GM12891 (cell line): ENCODE data around the gene LEUTX.
"Not testable (repeated sequence)": the region's sequence is repeated elsewhere in the genome, so short reads cannot be mapped to it uniquely, and the experiment has no call there.

Experiments used
- DNase-seq: peaks from one replicate; pipeline ENCODE4 v3.0.0; 2011; ENCODE audit warnings: low spot score; ENCODE audit not compliant: insufficient read length
- FAIRE-seq: peaks from 2 replicates; lab custom pipeline; 2011; peaks lifted over from hg19 to GRCh38; lab: Jason Lieb, UNC
- PAX5 ChIP-seq: IDR thresholded peaks from 2 replicates; pipeline ENCODE4 v1.6.1; 2011; ENCODE audit warnings: low read length, moderate library complexity, mild to moderate bottlenecking; ENCODE audit not compliant: insufficient read depth, severe bottlenecking
- POLR2A ChIP-seq: IDR thresholded peaks from 2 replicates; pipeline ENCODE4 v1.6.1; 2011; ENCODE audit warnings: low read depth, low read length, control low read depth
- POLR2AphosphoS5 ChIP-seq: IDR thresholded peaks from 2 replicates; pipeline ENCODE4 v1.6.1; 2011; ENCODE audit warnings: low read depth, low read length, control low read depth
- POU2F2 ChIP-seq: IDR thresholded peaks from 2 replicates; pipeline ENCODE4 v1.6.1; 2011; ENCODE audit warnings: low read depth, mild to moderate bottlenecking, control low read depth, low read length, moderate library complexity
- SPI1 ChIP-seq: IDR thresholded peaks from 2 replicates; pipeline ENCODE4 v1.6.1; 2011; ENCODE audit warnings: low read depth, low read length, control low read depth
- TAF1 ChIP-seq: IDR thresholded peaks from 2 replicates; pipeline ENCODE4 v1.6.1; 2011; ENCODE audit warnings: low read depth, low read length, control low read depth

Gene LEUTX

DNA sequence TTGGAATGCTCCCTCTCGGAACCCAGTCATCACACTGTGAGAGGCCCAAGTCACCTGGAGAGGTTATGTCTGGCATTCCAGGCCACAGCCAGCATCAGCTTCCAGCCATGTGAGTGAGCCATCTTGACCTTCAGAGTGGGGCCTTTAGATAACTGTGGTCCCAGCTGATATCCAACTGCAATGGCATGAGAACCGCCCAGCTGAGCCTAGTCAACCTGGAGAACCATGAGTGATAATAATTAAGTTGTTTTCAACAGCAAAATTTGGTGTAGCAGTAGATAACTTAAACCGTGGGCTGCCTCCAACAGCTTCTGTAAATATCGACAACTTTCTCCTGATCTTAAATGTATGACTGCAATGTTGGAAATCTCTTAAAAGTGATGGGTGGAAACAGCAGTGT lies 30.7 kb downstream of the LEUTX start:
- TF ChIP-seq PAX5 (no peak), SPI1 (no peak), TAF1 (no peak), POLR2AphosphoS5 (no peak), POU2F2 (no peak), POLR2A (no peak)
- DNase-seq, result no peak
- FAIRE-seq, result no peak

DNA sequence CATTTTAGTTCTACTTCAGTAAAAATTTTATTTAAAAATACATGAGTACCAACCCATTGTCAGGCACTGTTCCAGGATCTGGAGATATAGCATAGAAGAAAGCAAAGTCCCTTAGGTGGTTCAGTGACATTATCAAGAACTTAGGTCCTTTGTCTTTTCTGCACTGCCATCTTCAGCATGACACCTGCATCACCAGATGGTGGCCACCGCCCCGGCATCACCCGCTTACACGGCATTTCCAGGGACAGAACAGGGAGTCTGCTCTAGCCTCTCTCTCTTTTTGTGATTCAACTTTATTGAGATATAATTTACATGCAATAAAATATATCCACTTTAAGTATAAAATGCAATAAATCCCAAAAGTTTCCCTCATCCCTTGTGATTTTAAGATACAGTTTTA lies 31.8 kb downstream of the LEUTX start:
- TF ChIP-seq SPI1 (no peak), PAX5 (no peak), POU2F2 (no peak), POLR2AphosphoS5 (no peak), TAF1 (no peak), POLR2A (no peak)
- FAIRE-seq, result no peak
- no peak for DNase-seq

DNA sequence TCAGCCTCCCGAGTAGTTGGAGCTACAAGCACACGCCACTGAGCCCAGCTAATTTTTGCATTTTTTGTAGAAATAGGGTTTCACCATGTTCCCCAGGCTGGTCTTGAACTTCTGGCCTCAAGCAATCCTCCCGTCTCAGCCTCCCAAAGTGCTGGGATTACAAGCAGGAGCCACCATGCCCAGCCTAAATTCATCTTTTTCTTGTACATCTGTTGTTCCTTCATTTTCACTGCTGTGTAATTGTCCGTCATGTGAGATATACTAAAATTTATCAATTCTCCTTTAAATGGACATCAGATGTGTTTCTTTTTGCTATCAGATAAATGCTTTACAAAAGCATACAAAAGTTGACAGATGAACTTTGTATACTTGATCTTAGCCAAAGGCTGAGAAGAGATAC lies 32.4 kb downstream of the LEUTX start:
- DNase-seq (no peak), FAIRE-seq (no peak)
- no peak for TF ChIP-seq TAF1
- no peak for TF ChIP-seq POLR2AphosphoS5
- no peak for TF ChIP-seq POU2F2
- TF ChIP-seq SPI1, result no peak
- TF ChIP-seq PAX5, result no peak
- TF ChIP-seq POLR2A, result no peak

DNA sequence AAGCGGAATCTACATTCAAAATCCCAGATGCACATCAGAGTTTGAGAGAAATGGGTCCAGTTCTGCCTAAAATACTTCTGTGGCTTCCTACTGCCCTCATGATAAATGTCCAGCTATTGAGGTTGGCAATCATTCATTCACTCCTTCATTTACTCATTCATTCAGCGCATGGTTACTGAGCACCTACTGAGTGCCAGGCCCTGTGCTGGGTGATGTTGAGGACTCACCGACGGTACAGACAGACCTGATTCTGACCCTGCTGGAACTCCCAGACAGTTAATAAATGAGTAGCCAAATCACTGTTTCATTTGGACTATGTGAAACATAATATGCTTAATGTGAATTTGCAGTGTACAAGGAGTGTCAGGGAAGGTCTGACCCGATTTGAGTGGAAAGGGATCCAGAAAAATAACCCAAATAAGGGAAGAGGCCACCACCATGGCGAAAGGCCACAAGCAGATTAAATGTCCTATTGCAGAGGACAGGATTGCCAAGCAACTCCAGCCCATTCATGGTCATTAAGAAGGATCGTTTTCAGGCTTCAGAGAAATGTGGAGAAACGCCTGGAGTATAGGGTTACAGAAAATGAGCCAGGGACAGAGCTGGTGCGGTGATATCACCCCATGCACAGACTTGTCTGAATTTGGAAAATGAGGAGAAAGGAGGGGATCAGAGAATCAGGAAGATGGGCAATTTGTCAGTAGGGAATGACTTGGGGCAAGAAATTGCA lies 34.8 kb downstream of the LEUTX start:
- FAIRE-seq, result peak; percentile 54
- TF ChIP-seq TAF1 (no peak), POU2F2 (no peak), POLR2A (no peak), SPI1 (no peak), POLR2AphosphoS5 (no peak), PAX5 (no peak)
- no peak for DNase-seq

DNA sequence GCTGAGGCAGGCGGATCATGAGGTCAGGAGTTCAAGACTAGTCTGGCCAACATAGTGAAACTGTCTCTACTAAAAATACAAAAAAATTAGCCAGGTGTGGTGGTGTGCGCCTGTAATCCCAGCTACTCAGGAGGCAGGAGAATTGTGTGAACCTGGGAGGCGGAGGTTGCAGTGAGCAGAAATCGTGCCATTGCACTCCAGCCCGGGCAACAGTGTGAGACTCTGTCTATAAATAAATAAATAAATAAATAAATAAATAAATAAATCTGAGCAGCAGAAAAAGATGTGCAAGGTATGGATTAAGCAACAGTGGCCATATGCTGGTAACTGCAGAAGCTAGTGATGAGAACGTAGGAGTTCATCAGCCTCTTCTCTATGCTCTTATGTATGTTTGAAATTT lies 35.5 kb downstream of the LEUTX start:
- not testable (repeated sequence) for FAIRE-seq, DNase-seq

DNA sequence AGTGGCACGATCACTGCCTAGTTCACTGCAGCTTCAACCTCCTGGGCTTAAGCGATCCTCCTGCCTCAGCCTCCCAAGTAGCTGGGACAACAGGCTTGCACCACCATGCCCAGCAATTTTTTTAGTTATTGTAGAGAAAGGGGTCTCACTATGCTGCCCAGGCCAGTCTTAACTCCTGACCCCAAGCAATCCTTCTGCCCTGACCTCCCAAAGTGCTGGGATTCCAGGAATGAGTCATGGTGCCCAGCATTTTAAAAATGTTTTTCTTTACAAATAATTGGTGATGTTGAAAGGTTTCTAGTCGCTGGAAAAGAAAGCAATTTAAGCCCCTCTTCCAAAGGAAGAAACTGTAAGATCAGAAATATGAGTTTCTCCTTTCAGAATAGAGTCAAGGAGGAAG lies 35.9 kb downstream of the LEUTX start:
- FAIRE-seq, result no peak
- no peak for TF ChIP-seq TAF1
- TF ChIP-seq POLR2A, result no peak
- TF ChIP-seq POU2F2, result no peak
- TF ChIP-seq POLR2AphosphoS5, result no peak
- TF ChIP-seq PAX5, result no peak
- no peak for TF ChIP-seq SPI1
- DNase-seq, result no peak

DNA sequence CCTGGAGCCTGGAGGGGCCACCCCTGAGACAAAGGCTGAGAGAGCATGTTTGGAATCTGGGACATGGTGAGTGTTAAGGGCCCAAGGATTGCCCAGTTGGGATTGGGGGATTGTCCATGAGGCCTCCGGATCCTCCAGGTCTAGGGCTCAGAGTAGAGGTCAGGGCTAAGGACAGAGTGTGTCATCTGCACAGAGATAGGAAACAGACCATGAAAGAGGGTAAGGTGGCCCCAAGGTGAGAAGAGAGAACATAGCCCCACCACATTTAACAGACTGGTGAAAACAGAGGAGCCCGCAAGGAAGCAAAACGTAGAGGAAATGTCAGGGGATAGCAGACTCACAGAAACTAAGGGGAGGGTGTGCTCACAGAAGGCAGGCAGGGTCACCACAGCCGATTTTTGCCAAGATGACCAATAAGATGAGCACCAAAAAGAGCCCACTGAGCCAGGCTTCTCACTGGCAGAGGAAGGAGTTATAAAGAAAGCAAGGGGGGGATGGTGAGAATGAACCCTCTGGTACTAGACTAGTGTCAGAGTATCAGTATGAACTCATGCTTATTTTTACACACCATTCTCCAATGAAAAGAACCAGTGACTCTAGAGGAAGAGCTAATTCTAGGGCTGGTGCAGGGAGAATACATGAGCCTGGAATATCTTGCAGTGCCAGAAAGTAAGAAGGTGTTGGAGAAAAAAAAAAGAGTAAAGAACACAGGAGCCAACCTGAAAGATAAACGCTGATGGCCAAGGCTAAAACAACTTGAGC lies 37.8 kb downstream of the LEUTX start:
- no peak for FAIRE-seq
- TF ChIP-seq SPI1 (no peak), TAF1 (no peak), PAX5 (no peak), POLR2A (no peak), POU2F2 (no peak), POLR2AphosphoS5 (no peak)
- DNase-seq, result no peak

DNA sequence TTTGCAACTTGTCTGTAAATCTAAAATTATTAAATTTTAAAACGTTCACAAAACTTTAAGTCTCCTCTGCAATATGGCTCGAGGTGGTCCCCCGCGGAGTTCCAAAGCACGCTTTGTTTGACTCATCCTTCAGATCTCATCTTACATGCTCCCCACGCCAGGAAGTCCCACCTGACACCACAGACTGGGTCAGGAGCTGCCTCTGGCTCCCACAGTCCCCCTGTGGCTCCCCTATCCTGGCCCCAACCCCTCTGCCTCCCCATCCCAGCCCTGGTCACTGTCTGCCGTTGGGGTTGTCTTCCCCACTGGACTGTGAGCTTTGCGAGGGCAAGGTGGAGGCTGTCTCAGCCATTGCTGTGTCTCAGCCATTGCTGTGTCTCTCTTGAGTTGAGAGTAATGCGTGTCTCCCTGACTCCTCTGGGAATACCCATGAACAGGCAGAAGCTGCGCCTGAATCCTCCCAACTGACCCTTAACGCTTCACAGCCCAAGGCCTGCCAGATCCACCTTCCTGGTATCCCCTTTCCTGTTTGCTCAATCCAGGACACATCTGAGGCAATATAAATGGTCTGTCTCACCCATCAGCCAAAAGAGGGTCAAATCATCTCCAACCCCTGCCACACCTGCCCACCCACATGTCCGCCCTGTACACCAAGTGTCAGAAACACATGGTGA lies 39.4 kb downstream of the LEUTX start:
- FAIRE-seq, result peak; percentile 48

DNA sequence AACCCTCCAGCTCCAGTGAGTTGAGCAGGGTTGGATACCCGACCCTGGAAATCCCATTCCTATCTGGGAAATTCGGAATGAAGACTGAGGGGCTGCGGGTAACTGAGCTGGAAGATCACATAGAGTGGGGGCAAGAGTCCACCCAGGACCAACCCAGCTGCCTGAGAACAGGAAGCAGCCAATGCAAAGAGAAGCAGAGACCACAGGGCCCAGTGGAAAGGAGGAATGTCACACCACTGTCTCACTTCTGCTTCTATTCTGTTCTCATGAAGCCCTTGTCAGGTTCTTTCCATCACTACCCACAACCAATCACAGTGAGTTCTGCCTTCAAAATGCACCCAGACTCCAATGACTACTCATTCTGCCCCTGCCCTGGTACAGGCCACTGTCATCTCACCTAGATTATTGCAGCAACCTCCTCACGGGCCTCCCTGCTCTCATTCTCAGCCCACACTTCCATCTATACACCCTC lies 40.0 kb downstream of the LEUTX start:
- DNase-seq (peak; percentile 46), FAIRE-seq (peak; percentile 82)
- peak; percentile 93 for TF ChIP-seq SPI1
- no peak for TF ChIP-seq TAF1
- TF ChIP-seq POU2F2, result no peak
- TF ChIP-seq POLR2A, result no peak
- no peak for TF ChIP-seq PAX5
- no peak for TF ChIP-seq POLR2AphosphoS5

More for the DNA sequence above, 39.4 kb downstream of the LEUTX start:
- no peak for DNase-seq
- TF ChIP-seq POLR2AphosphoS5, result no peak

DNA sequence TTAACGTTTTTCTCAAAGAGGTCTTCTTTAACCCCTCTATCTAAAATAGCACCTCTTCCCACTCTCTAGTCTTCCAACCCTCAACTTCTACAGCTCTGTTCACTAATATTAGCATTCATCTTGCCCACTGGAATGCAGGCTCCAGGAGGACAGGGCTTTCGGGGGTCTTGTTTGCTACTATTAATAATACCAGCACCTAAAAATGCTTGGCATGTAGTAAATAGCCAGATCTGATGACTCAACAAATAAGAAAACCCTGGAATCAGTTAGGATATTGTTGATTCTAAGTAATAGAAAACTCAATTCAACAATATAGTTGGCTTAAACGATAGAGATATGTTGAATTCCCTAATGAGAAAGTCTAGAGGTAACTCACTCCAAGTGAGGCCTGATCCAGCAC lies 41.1 kb downstream of the LEUTX start:
- TF ChIP-seq POU2F2, result no peak
- TF ChIP-seq POLR2A, result no peak
- no peak for TF ChIP-seq PAX5
- no peak for TF ChIP-seq TAF1
- TF ChIP-seq POLR2AphosphoS5, result no peak
- no peak for TF ChIP-seq SPI1
- FAIRE-seq, result no peak
- no peak for DNase-seq
